DOHH2 (cell line): ENCODE results near the gene KRT9.

ENCODE experiments used
- H3F3A ChIP-seq: fragments of 200-600 bp; sonication (generic), shearing (Covaris generic); 2 replicates; pipeline ENCODE4 v1.6.0; 2016; ENCODE audit warnings: antibody characterized with exemption, mild to moderate bottlenecking; ENCODE audit not compliant: control insufficient read depth, insufficient read depth
- H3K27ac ChIP-seq: fragments of 200-600 bp; sonication (generic); 2 replicates; pipeline ENCODE4 v1.5.1; 2014; ENCODE audit warnings: low read depth, mild to moderate bottlenecking, low read length, moderate library complexity
- H3K27me3 ChIP-seq: fragments of 200-600 bp; sonication (generic); 2 replicates; pipeline ENCODE4 v1.6.1; 2014; ENCODE audit warnings: mild to moderate bottlenecking, low read length, mixed read lengths; ENCODE audit not compliant: control insufficient read depth
- H3K36me3 ChIP-seq: fragments of 200-600 bp; sonication (generic); 2 replicates; pipeline ENCODE4 v1.6.1; 2014; ENCODE audit warnings: mild to moderate bottlenecking, low read length, moderate library complexity, mixed read lengths; ENCODE audit not compliant: control insufficient read depth
- H3K4me1 ChIP-seq: fragments of 200-600 bp; sonication (generic); 2 replicates; pipeline ENCODE4 v1.6.1; 2014; ENCODE audit warnings: mild to moderate bottlenecking, low read length, mixed read lengths; ENCODE audit not compliant: control insufficient read depth
- H3K4me2 ChIP-seq: fragments of 200-600 bp; sonication (generic); 2 replicates; pipeline ENCODE4 v1.6.0; 2014; ENCODE audit warnings: mild to moderate bottlenecking, low read length, moderate library complexity
- H3K4me3 ChIP-seq: fragments of 200-600 bp; sonication (generic); 2 replicates; pipeline ENCODE4 v1.5.1; 2014; ENCODE audit warnings: mild to moderate bottlenecking, low read length, mixed read lengths
- H3K79me2 ChIP-seq: fragments of 200-600 bp; sonication (generic); 2 replicates; pipeline ENCODE4 v1.6.1; 2014; ENCODE audit warnings: mild to moderate bottlenecking, low read length, mixed read lengths; ENCODE audit not compliant: control insufficient read depth
- H3K9me2 ChIP-seq: fragments of 200-600 bp; sonication (generic); replicated peaks from 2 replicates; pipeline ENCODE4 v1.6.1; 2014; ENCODE audit warnings: mild to moderate bottlenecking, low read length, mixed read lengths; ENCODE audit not compliant: control insufficient read depth
- H3K9me3 ChIP-seq: fragments of 200-600 bp; sonication (generic); 2 replicates; pipeline ENCODE4 v1.6.1; 2014; ENCODE audit warnings: antibody characterized with exemption, low read length, mixed read lengths; ENCODE audit not compliant: control insufficient read depth, insufficient read depth
- H4K20me1 ChIP-seq: fragments of 200-600 bp; sonication (generic); 2 replicates; pipeline ENCODE4 v1.6.0; 2014; ENCODE audit warnings: low read depth, mild to moderate bottlenecking, antibody characterized with exemption, low read length, moderate library complexity; ENCODE audit not compliant: control insufficient read depth, insufficient read depth
- CTCF ChIP-seq: fragments of 200-600 bp; sonication (generic); IDR thresholded peaks from one replicate; pipeline ENCODE4 v1.5.1; 2014; ENCODE audit warnings: antibody characterized with exemption, mild to moderate bottlenecking, low read depth, low read length; ENCODE audit not compliant: poor library complexity, severe bottlenecking
- EZH2phosphoT487 ChIP-seq: fragments of 200-600 bp; sonication (generic); IDR thresholded peaks from 2 replicates; pipeline ENCODE4 v1.6.1; 2017; ENCODE audit warnings: borderline replicate concordance, mild to moderate bottlenecking, antibody characterized with exemption, low read length, moderate library complexity, mixed read lengths

The KRT9 gene

DNA sequence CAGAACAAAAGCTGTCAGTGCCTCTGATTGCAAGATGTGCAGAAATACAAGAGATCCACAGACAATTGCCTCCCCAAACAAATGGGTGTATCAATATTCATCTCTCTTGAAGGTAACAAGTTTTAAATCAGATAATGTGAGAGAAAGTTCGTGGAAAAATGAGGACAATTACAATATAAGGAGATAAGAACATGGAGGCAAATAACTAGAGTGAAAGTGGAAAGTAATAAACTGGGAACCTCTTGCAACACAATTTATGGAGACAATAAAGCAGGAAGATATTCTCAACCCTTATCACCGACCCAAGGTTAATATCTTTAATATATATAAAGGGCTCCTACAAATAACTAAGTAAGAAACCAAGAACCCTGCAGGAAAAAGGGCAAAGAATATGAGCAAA lies 29.5 kb downstream of the KRT9 start:
- Histone ChIP-seq H3K4me1 (no peaks in the 10 kb centered on the region), H3K9me2 (no peaks in the 10 kb centered on the region), H3F3A (no peaks in the 10 kb centered on the region)

DNA sequence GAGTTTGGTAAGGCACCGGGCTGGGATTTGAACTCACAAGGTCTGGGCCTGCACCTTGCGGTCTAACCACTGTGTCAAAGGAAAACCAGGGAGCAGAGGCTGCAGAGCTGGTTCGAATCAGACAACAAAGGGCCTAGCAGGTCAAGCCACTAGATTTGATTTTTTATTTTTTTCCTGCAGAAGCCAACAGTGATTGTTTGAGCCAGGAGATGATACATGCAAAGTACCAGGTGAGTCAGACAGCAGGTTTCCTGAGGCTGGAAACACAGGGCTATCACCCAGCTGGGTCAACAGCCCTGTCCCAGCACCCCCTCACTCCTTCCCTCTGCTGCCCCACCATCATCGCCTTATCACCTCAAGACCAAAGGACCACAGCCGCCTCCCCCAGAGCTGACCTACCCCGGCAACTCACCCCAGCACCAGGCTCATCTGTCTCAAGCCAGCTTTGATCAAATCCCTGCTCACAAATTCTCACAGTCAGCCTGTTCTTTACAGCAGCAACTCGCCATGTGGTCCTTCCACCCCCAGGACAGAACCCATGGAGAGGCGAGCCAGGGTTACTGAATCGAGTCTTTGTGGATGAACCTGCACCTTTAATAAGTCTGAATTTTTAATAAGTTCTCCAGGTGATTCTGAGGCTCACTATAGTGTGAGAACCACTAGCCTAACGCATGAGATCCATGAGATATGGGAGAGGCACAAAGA lies 30.8 kb downstream of the KRT9 start:
- Histone ChIP-seq H3K36me3 (no peaks in the 10 kb centered on the region), H3K4me3 (no peak overlapping the region), H3K4me2 (no peak overlapping the region), H3K9me2 (no peaks in the 10 kb centered on the region), H3K27me3 (no peaks in the 10 kb centered on the region; the same call in 1 of the 2 replicates), H3K27ac (no peak overlapping the region), H3K79me2 (no peaks in the 10 kb centered on the region), H3K4me1 (no peaks in the 10 kb centered on the region), H4K20me1 (no peaks in the 10 kb centered on the region), H3F3A (no peaks in the 10 kb centered on the region), H3K9me3 (no peaks in the 10 kb centered on the region)
- no peak for TF ChIP-seq EZH2phosphoT487
- TF ChIP-seq CTCF: no peak

More for the DNA sequence above, 29.5 kb downstream of the KRT9 start:
- Histone ChIP-seq H3K4me2 (no peak overlapping the region), H4K20me1 (no peaks in the 10 kb centered on the region), H3K4me3 (no peak overlapping the region), H3K79me2 (no peaks in the 10 kb centered on the region), H3K36me3 (no peaks in the 10 kb centered on the region), H3K9me3 (no peaks in the 10 kb centered on the region), H3K27me3 (no peaks in the 10 kb centered on the region; the same call in 1 of the 2 replicates), H3K27ac (no peak overlapping the region)
- no peak for TF ChIP-seq EZH2phosphoT487
- TF ChIP-seq CTCF: no peak

GRCh38 chr17:41539979-41540701 lies 31.7 kb downstream of the KRT9 start:
- Histone ChIP-seq H3K27me3 (no peaks in the 10 kb centered on the region; the same call in 1 of the 2 replicates), H3K4me2 (no peak overlapping the region), H3F3A (no peaks in the 10 kb centered on the region), H3K9me2 (no peaks in the 10 kb centered on the region), H4K20me1 (no peaks in the 10 kb centered on the region), H3K9me3 (no peaks in the 10 kb centered on the region), H3K36me3 (no peaks in the 10 kb centered on the region), H3K79me2 (no peaks in the 10 kb centered on the region), H3K4me1 (no peaks in the 10 kb centered on the region), H3K4me3 (no peak overlapping the region), H3K27ac (no peak overlapping the region)
- TF ChIP-seq CTCF: no peak
- no peak for TF ChIP-seq EZH2phosphoT487
